A549 (cell line): ENCODE data around the gene MGRN1. TPM values are rescaled to one million over a fixed set of nuclear protein-coding genes. Genes with fewer than 3 reads are reported as not detected.

Source experiments
- ATAC-seq, 2 experiments: fragments of 200-7000 bp in 1 of 2; fragments of >200 bp in 1 of 2; cut with Nextera tagmentation in 1 of 2; cut with Tn5 transposase in 1 of 2; 3 replicates each; pipeline versions ENCODE4 v1.8.0 to v1.9.1; 2018 to 2020; ENCODE audit warnings: mild to moderate bottlenecking in 1 of 2, moderate library complexity in 1 of 2
- CTCF ChIA-PET: fragments of 300-600 bp; sonication (Branson Sonifier 250); formaldehyde crosslinking; extraction: SDS; loops from one replicate; lab custom pipeline; 2021; ENCODE audit warnings: antibody characterized with exemption, inconsistent platforms; lab: Yijun Ruan, JAX
- POLR2A ChIA-PET: fragments of 350-600 bp; formaldehyde crosslinking; extraction: SDS; loops from one replicate; lab custom pipeline; 2021; ENCODE audit warnings: antibody characterized with exemption, inconsistent platforms; lab: Yijun Ruan, JAX
- DNase-seq, 2 experiments: peaks; one replicate each; pipeline versions ENCODE4 v3.0.0 to v3.0.0-alpha.2; 2011 to 2016; ENCODE audit warnings: low read depth in 1 of 2, low spot score in 1 of 2
- FAIRE-seq: peaks from 2 replicates; lab custom pipeline; 2011; peaks lifted over from hg19 to GRCh38; lab: Jason Lieb, UNC
- H3K27ac ChIP-seq, 2 experiments: fragments of >200 bp; sonication (Bioruptor Twin); formaldehyde crosslinking; 3 replicates each; pipeline ENCODE4 v1.5.1; 2016 to 2017
- H3K4me1 ChIP-seq: fragments of >200 bp; sonication (Bioruptor Twin); formaldehyde crosslinking; 3 replicates; pipeline ENCODE4 v1.6.1; 2016
- H3K4me2 ChIP-seq: fragments of >200 bp; sonication (Bioruptor Twin); formaldehyde crosslinking; 3 replicates; pipeline ENCODE4 v1.6.1; 2016
- H3K4me3 ChIP-seq: fragments of >200 bp; sonication (Bioruptor Twin); formaldehyde crosslinking; 3 replicates; pipeline ENCODE4 v1.5.1; 2016
- H3K9me3 ChIP-seq: fragments of >200 bp; sonication (Bioruptor Twin); formaldehyde crosslinking; 3 replicates; pipeline ENCODE4 v1.6.1; 2016
- ATOH8 ChIP-seq: fragments of 250-450 bp; sonication (Bioruptor Pico); IDR thresholded peaks from 2 replicates; pipeline ENCODE4 v1.5.0; 2020; ENCODE audit warnings: low read depth, mild to moderate bottlenecking, moderate library complexity
- BCL3 ChIP-seq: fragments of >200 bp; sonication (Bioruptor Twin); formaldehyde crosslinking; IDR thresholded peaks from 3 replicates; pipeline ENCODE4 v1.6.1; 2016
- CEBPB ChIP-seq, 2 experiments: fragments of >200 bp in 1 of 2; sonication (Bioruptor Twin) in 1 of 2; formaldehyde crosslinking in 1 of 2; IDR thresholded peaks; 2 replicates each; pipeline ENCODE4 v1.6.1; 2012 to 2016
- EHF ChIP-seq: fragments of 250-450 bp; sonication (Bioruptor Pico); IDR thresholded peaks from 2 replicates; pipeline ENCODE4 v1.5.0; 2020; ENCODE audit warnings: mild to moderate bottlenecking
- EP300 ChIP-seq, 2 experiments: fragments of >200 bp; sonication (Bioruptor Twin); formaldehyde crosslinking; IDR thresholded peaks; 2 replicates in 1 of 2; 3 replicates in 1 of 2; pipeline ENCODE4 v1.6.1; 2016 to 2017
- FOSB ChIP-seq: fragments of 250-450 bp; sonication (Bioruptor Pico); IDR thresholded peaks from 2 replicates; pipeline ENCODE4 v1.5.0; 2020; ENCODE audit warnings: mild to moderate bottlenecking, moderate library complexity
- FOSL2 ChIP-seq, 2 experiments: fragments of 450-650 bp in 1 of 2; fragments of >200 bp in 1 of 2; sonication (Bioruptor Twin) in 1 of 2; formaldehyde crosslinking; IDR thresholded peaks; 2 replicates each; pipeline versions ENCODE4 v1.5.0 to v1.6.1; 2016 to 2020; ENCODE audit warnings: mild to moderate bottlenecking in 1 of 2, moderate library complexity in 1 of 2
- GATA3 ChIP-seq: IDR thresholded peaks from 2 replicates; pipeline ENCODE4 v1.6.1; 2012; ENCODE audit warnings: borderline replicate concordance
- HEYL ChIP-seq: fragments of 250-450 bp; sonication (Bioruptor Pico); IDR thresholded peaks from 2 replicates; pipeline ENCODE4 v1.8.0; 2021; ENCODE audit warnings: mild to moderate bottlenecking, moderate library complexity
- HOXA7 ChIP-seq: fragments of 250-450 bp; sonication (Bioruptor Pico); IDR thresholded peaks from 2 replicates; pipeline ENCODE4 v1.5.0; 2020; ENCODE audit warnings: mild to moderate bottlenecking, moderate library complexity
- HOXB5 ChIP-seq: fragments of 250-450 bp; sonication (Bioruptor Pico); IDR thresholded peaks from 2 replicates; pipeline ENCODE4 v1.5.0; 2020; ENCODE audit warnings: mild to moderate bottlenecking, moderate library complexity
- JUN ChIP-seq, 2 experiments: fragments of >200 bp; sonication (Bioruptor Twin); formaldehyde crosslinking; IDR thresholded peaks; 2 replicates in 1 of 2; 3 replicates in 1 of 2; pipeline ENCODE4 v1.6.1; 2016 to 2017
- JUNB ChIP-seq: fragments of >200 bp; sonication (Bioruptor Twin); formaldehyde crosslinking; IDR thresholded peaks from 2 replicates; pipeline ENCODE4 v1.6.1; 2016
- KDM1A ChIP-seq: fragments of 200-600 bp; sonication (generic); IDR thresholded peaks from 2 replicates; pipeline ENCODE4 v1.6.1; 2016; ENCODE audit warnings: low read depth, mild to moderate bottlenecking
- MAZ ChIP-seq: fragments of 150-350 bp; IDR thresholded peaks from 2 replicates; pipeline ENCODE4 v1.6.1; 2014; ENCODE audit warnings: antibody characterized with exemption, low read depth, low read length, borderline replicate concordance
- POLR2A ChIP-seq: IDR thresholded peaks from 2 replicates; pipeline ENCODE4 v1.6.1; 2012; ENCODE audit warnings: mild to moderate bottlenecking, low read length
- RAD21 ChIP-seq, 2 experiments: fragments of >200 bp in 1 of 2; sonication (Bioruptor Twin) in 1 of 2; formaldehyde crosslinking in 1 of 2; IDR thresholded peaks in 1 of 2; conservative IDR thresholded peaks in 1 of 2; 2 replicates in 1 of 2; 3 replicates in 1 of 2; pipeline ENCODE4 v1.6.1; 2012 to 2018; ENCODE audit warnings: inconsistent platforms in 1 of 2
- RNF2 ChIP-seq: fragments of 200-600 bp; sonication (generic); IDR thresholded peaks from 2 replicates; pipeline ENCODE4 v1.6.1; 2016; ENCODE audit warnings: low read depth, mild to moderate bottlenecking, antibody characterized with exemption, moderate library complexity, borderline replicate concordance
- SREBF2 ChIP-seq: fragments of 450-650 bp; IDR thresholded peaks from 2 replicates; pipeline ENCODE4 v1.6.1; 2014; ENCODE audit warnings: mild to moderate bottlenecking, moderate library complexity
- TFCP2L1 ChIP-seq: fragments of 250-450 bp; sonication (Bioruptor Pico); IDR thresholded peaks from 2 replicates; pipeline ENCODE4 v1.5.0; 2021; ENCODE audit warnings: mild to moderate bottlenecking
- ZNF302 ChIP-seq: fragments of 250-450 bp; sonication (Bioruptor Pico); IDR thresholded peaks from 2 replicates; pipeline ENCODE4 v1.9.0; 2021; ENCODE audit warnings: inconsistent platforms, mild to moderate bottlenecking, moderate library complexity
- ZSCAN20 ChIP-seq: fragments of 250-450 bp; sonication (Bioruptor Pico); IDR thresholded peaks from 2 replicates; pipeline ENCODE4 v1.8.0; 2022; ENCODE audit warnings: mild to moderate bottlenecking, moderate library complexity
- WGBS: methylation state at CpG from one replicate; pipeline ENCODE4 v1.1.6; 2017; ENCODE audit errors: missing lambda C conversion rate; 5-methylcytosine and 5-hydroxymethylcytosine counted together
- polyA plus RNA-seq, 4 experiments: library from polyadenylated mRNA; depleted of rRNA in 3 of 4; stranded (reverse); fragments of >200 nt; fragmentation: RNase III in 1 of 4; extraction: RNeasy Plus Mini Kit Qiagen cat#74134 plus additional on column Dnase treatment in 1 of 4; gene quantifications; 2 replicates in 3 of 4; 3 replicates in 1 of 4; pipeline ENCODE4 v1.2.3, GENCODE V29; 2011 to 2017
- TF ChIP-seq, protein P1 (sequence below): fragments of 200-600 bp; sonication (generic); IDR thresholded peaks from 2 replicates; pipeline ENCODE4 v1.6.1; 2016; ENCODE audit warnings: antibody characterized with exemption, mild to moderate bottlenecking, moderate library complexity
- TF ChIP-seq, protein P2 (sequence below): IDR thresholded peaks from 2 replicates; pipeline ENCODE4 v1.6.1; 2012; ENCODE audit warnings: low read depth, borderline replicate concordance
- TF ChIP-seq, protein P3 (sequence below): fragments of 150-350 bp; IDR thresholded peaks from 2 replicates; pipeline ENCODE4 v1.6.1; 2014; ENCODE audit warnings: low read depth, mild to moderate bottlenecking, low read length
- TF ChIP-seq, protein P4 (sequence below): fragments of 250-450 bp; sonication (Bioruptor Pico); IDR thresholded peaks from 2 replicates; pipeline ENCODE4 v1.5.0; 2021; ENCODE audit warnings: mild to moderate bottlenecking, moderate library complexity, borderline replicate concordance

MGRN1 gene
- polyA plus RNA-seq, 2 of the 4 experiments (the other 2 are of a cell fraction), result 4.3 to 29.9 TPM

- CTCF ChIA-PET, result interaction anchor here (1.1 to 2.3 kb wide), 3 partner anchors 11 to 14 kb away, joined by 3 to 22 read pairs (median 12); partner anchors contain the start of gene MGRN1
- H3K4me1 ChIP-seq, result no peaks in the 10 kb centered on the region
- FAIRE-seq, result no peak
- no peaks in the 10 kb centered on the region for H3K9me3 ChIP-seq
- 89% methylated on average over 21 of the region's 21 CpGs for WGBS
- no peak overlapping the region for H3K4me2 ChIP-seq
- no peak for ATAC-seq
- POLR2A ChIA-PET, result no interaction called here
- DNase-seq, result no peak
- TF ChIP-seq SREBF2 (no peak), EHF (no peak), JUN (IDR thresholded peaks at IDR 0.05) (no peak), TFCP2L1 (no peak), HEYL (no peak), KDM1A (no peak), RAD21 (conservative IDR thresholded peaks at IDR 0.05 in 1 of 2, IDR thresholded peaks at IDR 0.05 in 1 of 2) (no peak), EP300 (IDR thresholded peaks at IDR 0.05) (no peak), HOXB5 (CRISPR knock-in tag) (no peak), MAZ (no peak), GATA3 (no peak), JUNB (no peak), BCL3 (no peak), HOXA7 (CRISPR knock-in tag) (no peak)
- TF ChIP-seq, protein P1, sequence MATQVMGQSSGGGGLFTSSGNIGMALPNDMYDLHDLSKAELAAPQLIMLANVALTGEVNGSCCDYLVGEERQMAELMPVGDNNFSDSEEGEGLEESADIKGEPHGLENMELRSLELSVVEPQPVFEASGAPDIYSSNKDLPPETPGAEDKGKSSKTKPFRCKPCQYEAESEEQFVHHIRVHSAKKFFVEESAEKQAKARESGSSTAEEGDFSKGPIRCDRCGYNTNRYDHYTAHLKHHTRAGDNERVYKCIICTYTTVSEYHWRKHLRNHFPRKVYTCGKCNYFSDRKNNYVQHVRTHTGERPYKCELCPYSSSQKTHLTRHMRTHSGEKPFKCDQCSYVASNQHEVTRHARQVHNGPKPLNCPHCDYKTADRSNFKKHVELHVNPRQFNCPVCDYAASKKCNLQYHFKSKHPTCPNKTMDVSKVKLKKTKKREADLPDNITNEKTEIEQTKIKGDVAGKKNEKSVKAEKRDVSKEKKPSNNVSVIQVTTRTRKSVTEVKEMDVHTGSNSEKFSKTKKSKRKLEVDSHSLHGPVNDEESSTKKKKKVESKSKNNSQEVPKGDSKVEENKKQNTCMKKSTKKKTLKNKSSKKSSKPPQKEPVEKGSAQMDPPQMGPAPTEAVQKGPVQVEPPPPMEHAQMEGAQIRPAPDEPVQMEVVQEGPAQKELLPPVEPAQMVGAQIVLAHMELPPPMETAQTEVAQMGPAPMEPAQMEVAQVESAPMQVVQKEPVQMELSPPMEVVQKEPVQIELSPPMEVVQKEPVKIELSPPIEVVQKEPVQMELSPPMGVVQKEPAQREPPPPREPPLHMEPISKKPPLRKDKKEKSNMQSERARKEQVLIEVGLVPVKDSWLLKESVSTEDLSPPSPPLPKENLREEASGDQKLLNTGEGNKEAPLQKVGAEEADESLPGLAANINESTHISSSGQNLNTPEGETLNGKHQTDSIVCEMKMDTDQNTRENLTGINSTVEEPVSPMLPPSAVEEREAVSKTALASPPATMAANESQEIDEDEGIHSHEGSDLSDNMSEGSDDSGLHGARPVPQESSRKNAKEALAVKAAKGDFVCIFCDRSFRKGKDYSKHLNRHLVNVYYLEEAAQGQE, result no peak
- no peak overlapping the region for H3K27ac ChIP-seq
- H3K4me3 ChIP-seq, result no peak overlapping the region
These were observed 13.0 kb downstream of the MGRN1 start for GRCh38 chr16:4637501-4638166.

GRCh38 chr16:4639899-4640509 lies 15.4 kb downstream of the MGRN1 start:
- Histone ChIP-seq H3K9me3 (no peaks in the 10 kb centered on the region), H3K4me1 (no peaks in the 10 kb centered on the region), H3K4me3 (no peak overlapping the region), H3K4me2 (no peak overlapping the region), H3K27ac (no peak overlapping the region)
- POLR2A ChIA-PET, result no interaction called here
- ATAC-seq (no peak), FAIRE-seq (no peak), DNase-seq (no peak)
- CTCF ChIA-PET, result no interaction called here
- 91% methylated on average over 26 of the region's 27 CpGs for WGBS
- TF ChIP-seq, protein P2, sequence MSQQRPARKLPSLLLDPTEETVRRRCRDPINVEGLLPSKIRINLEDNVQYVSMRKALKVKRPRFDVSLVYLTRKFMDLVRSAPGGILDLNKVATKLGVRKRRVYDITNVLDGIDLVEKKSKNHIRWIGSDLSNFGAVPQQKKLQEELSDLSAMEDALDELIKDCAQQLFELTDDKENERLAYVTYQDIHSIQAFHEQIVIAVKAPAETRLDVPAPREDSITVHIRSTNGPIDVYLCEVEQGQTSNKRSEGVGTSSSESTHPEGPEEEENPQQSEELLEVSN, result no peak
- no peak for TF ChIP-seq POLR2A
- no peak for TF ChIP-seq CEBPB (IDR thresholded peaks at IDR 0.05)
- TF ChIP-seq, protein P3, sequence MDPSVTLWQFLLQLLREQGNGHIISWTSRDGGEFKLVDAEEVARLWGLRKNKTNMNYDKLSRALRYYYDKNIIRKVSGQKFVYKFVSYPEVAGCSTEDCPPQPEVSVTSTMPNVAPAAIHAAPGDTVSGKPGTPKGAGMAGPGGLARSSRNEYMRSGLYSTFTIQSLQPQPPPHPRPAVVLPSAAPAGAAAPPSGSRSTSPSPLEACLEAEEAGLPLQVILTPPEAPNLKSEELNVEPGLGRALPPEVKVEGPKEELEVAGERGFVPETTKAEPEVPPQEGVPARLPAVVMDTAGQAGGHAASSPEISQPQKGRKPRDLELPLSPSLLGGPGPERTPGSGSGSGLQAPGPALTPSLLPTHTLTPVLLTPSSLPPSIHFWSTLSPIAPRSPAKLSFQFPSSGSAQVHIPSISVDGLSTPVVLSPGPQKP, result no peak
- no peak for TF ChIP-seq HOXA7 (CRISPR knock-in tag)
- TF ChIP-seq ATOH8 (CRISPR knock-in tag), result no peak
- TF ChIP-seq RNF2, result no peak
- no peak for TF ChIP-seq ZNF302 (CRISPR knock-in tag)
- TF ChIP-seq BCL3, result no peak
- TF ChIP-seq FOSL2 (IDR thresholded peaks at IDR 0.05), result no peak
- TF ChIP-seq FOSL2 (CRISPR knock-in tag; IDR thresholded peaks at IDR 0.05), result no peak
- TF ChIP-seq FOSB, result no peak
- no peak for TF ChIP-seq HOXB5 (CRISPR knock-in tag)
- TF ChIP-seq, protein P4, sequence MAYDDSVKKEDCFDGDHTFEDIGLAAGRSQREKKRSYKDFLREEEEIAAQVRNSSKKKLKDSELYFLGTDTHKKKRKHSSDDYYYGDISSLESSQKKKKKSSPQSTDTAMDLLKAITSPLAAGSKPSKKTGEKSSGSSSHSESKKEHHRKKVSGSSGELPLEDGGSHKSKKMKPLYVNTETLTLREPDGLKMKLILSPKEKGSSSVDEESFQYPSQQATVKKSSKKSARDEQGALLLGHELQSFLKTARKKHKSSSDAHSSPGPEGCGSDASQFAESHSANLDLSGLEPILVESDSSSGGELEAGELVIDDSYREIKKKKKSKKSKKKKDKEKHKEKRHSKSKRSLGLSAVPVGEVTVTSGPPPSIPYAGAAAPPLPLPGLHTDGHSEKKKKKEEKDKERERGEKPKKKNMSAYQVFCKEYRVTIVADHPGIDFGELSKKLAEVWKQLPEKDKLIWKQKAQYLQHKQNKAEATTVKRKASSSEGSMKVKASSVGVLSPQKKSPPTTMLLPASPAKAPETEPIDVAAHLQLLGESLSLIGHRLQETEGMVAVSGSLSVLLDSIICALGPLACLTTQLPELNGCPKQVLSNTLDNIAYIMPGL (CRISPR knock-in tag), result no peak
- no peak for TF ChIP-seq ZSCAN20 (CRISPR knock-in tag)
